Measurements from ENCODE around the gene IRF2BP2. TPM values are rescaled to one million over a fixed set of nuclear protein-coding genes. Genes with fewer than 3 reads are reported as not detected.
A peak's percentile ranks its signal among the peaks of the same experiment; 100 is the strongest.

The IRF2BP2 gene
- total and polyA plus RNA-seq, 2 of the 13 experiments (the other 11 are each of a cell fraction or from before 2014, with no cell fraction given) = 140 to 147 TPM

DNA sequence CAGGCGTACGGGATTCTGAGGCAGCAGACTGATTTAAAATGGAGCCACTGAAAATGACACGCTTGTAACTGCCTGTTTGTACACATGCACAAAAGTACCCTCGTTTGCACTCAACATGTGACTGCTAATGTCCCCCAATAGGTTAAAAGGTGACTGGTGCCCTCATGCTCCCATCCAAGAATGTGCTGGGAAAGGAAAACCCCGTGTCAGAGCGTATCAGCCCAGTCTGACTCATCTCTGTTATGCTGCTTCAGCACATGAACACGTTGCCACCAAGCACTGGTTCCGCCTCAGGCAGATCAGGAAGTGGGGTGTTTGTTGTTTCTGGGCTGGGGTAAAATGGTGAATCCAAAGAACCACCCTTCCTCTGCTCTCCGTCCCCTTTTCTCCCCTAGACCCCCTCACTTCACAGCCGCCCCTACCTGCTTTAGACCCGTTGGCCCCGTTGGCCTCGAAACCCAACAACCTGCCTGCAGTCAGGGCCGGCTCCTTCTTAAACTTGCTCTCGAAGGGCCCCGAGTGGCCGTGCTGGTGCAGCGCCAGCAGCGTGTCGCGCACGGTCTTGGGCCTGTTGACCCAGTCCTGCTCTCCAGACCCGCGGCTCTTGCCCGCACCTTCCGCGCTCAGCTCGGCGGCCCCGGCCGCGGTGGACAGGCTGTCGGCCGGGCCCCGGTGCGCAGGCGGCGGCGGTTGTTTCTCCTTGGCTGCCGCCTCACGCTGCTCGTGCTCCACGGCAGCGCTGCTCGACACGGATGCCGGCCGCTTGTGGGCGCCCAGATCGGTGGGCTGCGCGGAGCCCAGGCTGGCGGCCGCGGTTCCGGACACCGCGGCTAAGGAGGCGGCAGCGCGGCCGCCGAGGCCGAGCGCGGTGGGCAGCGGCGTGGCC, 1.7 kb downstream of the IRF2BP2 start (continued):
- no peak for TF ChIP-seq EEA1 (CRISPR knock-in tag; IDR thresholded peaks at IDR 0.05; ENCODE audit: borderline replicate concordance)
- TF ChIP-seq AKAP8 (CRISPR knock-in tag; IDR thresholded peaks at IDR 0.05) = no peak
- peak; percentile 77 for TF ChIP-seq FOXA3 (CRISPR knock-in tag; IDR thresholded peaks at IDR 0.05)
- peak; percentile 52 for TF ChIP-seq PITX1 (CRISPR knock-in tag; IDR thresholded peaks at IDR 0.05)
- no peak for TF ChIP-seq SOX6 (IDR thresholded peaks at IDR 0.05)
- peak; percentile 69 for TF ChIP-seq SOX6 (CRISPR knock-in tag; IDR thresholded peaks at IDR 0.05)
- TF ChIP-seq RXRA (CRISPR knock-in tag; IDR thresholded peaks at IDR 0.05) = peak; percentile 46; the same call in 1 of the 2 replicates
- TF ChIP-seq, protein P1, sequence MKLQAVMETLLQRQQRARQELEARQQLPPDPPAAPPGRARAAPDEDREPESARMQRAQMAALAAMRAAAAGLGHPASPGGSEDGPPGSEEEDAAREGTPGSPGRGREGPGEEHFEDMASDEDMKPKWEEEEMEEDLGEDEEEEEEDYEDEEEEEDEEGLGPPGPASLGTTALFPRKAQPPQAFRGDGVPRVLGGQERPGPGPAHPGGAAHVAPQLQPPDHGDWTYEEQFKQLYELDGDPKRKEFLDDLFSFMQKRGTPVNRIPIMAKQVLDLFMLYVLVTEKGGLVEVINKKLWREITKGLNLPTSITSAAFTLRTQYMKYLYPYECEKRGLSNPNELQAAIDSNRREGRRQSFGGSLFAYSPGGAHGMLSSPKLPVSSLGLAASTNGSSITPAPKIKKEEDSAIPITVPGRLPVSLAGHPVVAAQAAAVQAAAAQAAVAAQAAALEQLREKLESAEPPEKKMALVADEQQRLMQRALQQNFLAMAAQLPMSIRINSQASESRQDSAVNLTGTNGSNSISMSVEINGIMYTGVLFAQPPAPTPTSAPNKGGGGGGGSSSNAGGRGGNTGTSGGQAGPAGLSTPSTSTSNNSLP (IDR thresholded peaks at IDR 0.05; ENCODE audit: low read depth, low read length) = no peak
- TF ChIP-seq ZNF562 (CRISPR knock-in tag; IDR thresholded peaks at IDR 0.05; ENCODE audit: borderline replicate concordance) = no peak
- peak; percentile 68; the same call in 1 of the 2 replicates for TF ChIP-seq SOX5 (CRISPR knock-in tag; IDR thresholded peaks at IDR 0.05; ENCODE audit: borderline replicate concordance)
- no peak for TF ChIP-seq ZNF224 (CRISPR knock-in tag; IDR thresholded peaks at IDR 0.05)
- peak; percentile 47; the same call in 1 of the 2 replicates for TF ChIP-seq MTA1 (CRISPR knock-in tag; IDR thresholded peaks at IDR 0.05; ENCODE audit: borderline replicate concordance)
- no peak for TF ChIP-seq CCAR2 (optimal IDR thresholded peaks at IDR 0.05; ENCODE audit: low read depth, low read length)
- TF ChIP-seq, protein P2, sequence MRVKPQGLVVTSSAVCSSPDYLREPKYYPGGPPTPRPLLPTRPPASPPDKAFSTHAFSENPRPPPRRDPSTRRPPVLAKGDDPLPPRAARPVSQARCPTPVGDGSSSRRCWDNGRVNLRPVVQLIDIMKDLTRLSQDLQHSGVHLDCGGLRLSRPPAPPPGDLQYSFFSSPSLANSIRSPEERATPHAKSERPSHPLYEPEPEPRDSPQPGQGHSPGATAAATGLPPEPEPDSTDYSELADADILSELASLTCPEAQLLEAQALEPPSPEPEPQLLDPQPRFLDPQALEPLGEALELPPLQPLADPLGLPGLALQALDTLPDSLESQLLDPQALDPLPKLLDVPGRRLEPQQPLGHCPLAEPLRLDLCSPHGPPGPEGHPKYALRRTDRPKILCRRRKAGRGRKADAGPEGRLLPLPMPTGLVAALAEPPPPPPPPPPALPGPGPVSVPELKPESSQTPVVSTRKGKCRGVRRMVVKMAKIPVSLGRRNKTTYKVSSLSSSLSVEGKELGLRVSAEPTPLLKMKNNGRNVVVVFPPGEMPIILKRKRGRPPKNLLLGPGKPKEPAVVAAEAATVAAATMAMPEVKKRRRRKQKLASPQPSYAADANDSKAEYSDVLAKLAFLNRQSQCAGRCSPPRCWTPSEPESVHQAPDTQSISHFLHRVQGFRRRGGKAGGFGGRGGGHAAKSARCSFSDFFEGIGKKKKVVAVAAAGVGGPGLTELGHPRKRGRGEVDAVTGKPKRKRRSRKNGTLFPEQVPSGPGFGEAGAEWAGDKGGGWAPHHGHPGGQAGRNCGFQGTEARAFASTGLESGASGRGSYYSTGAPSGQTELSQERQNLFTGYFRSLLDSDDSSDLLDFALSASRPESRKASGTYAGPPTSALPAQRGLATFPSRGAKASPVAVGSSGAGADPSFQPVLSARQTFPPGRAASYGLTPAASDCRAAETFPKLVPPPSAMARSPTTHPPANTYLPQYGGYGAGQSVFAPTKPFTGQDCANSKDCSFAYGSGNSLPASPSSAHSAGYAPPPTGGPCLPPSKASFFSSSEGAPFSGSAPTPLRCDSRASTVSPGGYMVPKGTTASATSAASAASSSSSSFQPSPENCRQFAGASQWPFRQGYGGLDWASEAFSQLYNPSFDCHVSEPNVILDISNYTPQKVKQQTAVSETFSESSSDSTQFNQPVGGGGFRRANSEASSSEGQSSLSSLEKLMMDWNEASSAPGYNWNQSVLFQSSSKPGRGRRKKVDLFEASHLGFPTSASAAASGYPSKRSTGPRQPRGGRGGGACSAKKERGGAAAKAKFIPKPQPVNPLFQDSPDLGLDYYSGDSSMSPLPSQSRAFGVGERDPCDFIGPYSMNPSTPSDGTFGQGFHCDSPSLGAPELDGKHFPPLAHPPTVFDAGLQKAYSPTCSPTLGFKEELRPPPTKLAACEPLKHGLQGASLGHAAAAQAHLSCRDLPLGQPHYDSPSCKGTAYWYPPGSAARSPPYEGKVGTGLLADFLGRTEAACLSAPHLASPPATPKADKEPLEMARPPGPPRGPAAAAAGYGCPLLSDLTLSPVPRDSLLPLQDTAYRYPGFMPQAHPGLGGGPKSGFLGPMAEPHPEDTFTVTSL (CRISPR knock-in tag; IDR thresholded peaks at IDR 0.05; ENCODE audit: borderline replicate concordance) = no peak
- TF ChIP-seq SNRNP70 (IDR thresholded peaks at IDR 0.05; ENCODE audit: low read depth, low read length) = no peak
- TF ChIP-seq, protein P3, sequence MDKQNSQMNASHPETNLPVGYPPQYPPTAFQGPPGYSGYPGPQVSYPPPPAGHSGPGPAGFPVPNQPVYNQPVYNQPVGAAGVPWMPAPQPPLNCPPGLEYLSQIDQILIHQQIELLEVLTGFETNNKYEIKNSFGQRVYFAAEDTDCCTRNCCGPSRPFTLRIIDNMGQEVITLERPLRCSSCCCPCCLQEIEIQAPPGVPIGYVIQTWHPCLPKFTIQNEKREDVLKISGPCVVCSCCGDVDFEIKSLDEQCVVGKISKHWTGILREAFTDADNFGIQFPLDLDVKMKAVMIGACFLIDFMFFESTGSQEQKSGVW (CRISPR knock-in tag; IDR thresholded peaks at IDR 0.05; ENCODE audit: borderline replicate concordance) = no peak; the same call in 1 of the 2 replicates
- peak; percentile 90; the same call in 1 of the 2 replicates for TF ChIP-seq ZFP37 (CRISPR knock-in tag; IDR thresholded peaks at IDR 0.05; ENCODE audit: borderline replicate concordance)
- TF ChIP-seq ZNF616 (CRISPR knock-in tag; IDR thresholded peaks at IDR 0.05; ENCODE audit: low read depth) = peak; percentile 24; the same call in 1 of the 2 replicates
- peak; percentile 90; the same call in 1 of the 2 replicates for TF ChIP-seq PAF1 (CRISPR knock-in tag; IDR thresholded peaks at IDR 0.05)
- TF ChIP-seq ZNF652 (CRISPR knock-in tag; IDR thresholded peaks at IDR 0.05; ENCODE audit: borderline replicate concordance, low read depth) = peak; percentile 38; the same call in 1 of the 2 replicates
- no peak for TF ChIP-seq HOXA5 (CRISPR knock-in tag; IDR thresholded peaks at IDR 0.05)
- TF ChIP-seq ZNF563 (CRISPR knock-in tag; IDR thresholded peaks at IDR 0.05) = peak; percentile 71
- TF ChIP-seq ZFY (CRISPR knock-in tag; IDR thresholded peaks at IDR 0.05) = peak; percentile 50

Measured in HepG2 (cell line).